Astrocyte of the spinal cord (primary cell): Measurements from ENCODE around the gene PIEZO2.
"Not testable (repeated sequence)": the region's sequence is repeated elsewhere in the genome, so short reads cannot be mapped to it uniquely, and the experiment has no call there.

ENCODE experiments used
- DNase-seq: peaks from one replicate; pipeline ENCODE4 v3.0.0; 2011; ENCODE audit warnings: low read depth, low spot score
- H3K4me3 ChIP-seq: 2 replicates; pipeline ENCODE4 v1.5.1; 2011; ENCODE audit warnings: low read depth, mild to moderate bottlenecking, low read length, moderate library complexity
- in situ Hi-C: cut with HindIII; loops from 2 replicates; pipeline ENCODE4 v1.10.0; 2017; ENCODE audit warnings: low sequenced_read_pairs
- TF ChIP-seq, protein P1 (sequence below): IDR thresholded peaks from 2 replicates; pipeline ENCODE4 v1.5.1; 2012; ENCODE audit warnings: low read depth, mild to moderate bottlenecking, low read length, inconsistent platforms

Gene PIEZO2

GRCh38 chr18:10919851-10920250, 229.5 kb downstream of the PIEZO2 start:
- TF ChIP-seq, protein P1, sequence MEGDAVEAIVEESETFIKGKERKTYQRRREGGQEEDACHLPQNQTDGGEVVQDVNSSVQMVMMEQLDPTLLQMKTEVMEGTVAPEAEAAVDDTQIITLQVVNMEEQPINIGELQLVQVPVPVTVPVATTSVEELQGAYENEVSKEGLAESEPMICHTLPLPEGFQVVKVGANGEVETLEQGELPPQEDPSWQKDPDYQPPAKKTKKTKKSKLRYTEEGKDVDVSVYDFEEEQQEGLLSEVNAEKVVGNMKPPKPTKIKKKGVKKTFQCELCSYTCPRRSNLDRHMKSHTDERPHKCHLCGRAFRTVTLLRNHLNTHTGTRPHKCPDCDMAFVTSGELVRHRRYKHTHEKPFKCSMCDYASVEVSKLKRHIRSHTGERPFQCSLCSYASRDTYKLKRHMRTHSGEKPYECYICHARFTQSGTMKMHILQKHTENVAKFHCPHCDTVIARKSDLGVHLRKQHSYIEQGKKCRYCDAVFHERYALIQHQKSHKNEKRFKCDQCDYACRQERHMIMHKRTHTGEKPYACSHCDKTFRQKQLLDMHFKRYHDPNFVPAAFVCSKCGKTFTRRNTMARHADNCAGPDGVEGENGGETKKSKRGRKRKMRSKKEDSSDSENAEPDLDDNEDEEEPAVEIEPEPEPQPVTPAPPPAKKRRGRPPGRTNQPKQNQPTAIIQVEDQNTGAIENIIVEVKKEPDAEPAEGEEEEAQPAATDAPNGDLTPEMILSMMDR: no peak
- DNase-seq: no peak
- in situ Hi-C loops: no loop called here
- H3K4me3 ChIP-seq: no peak overlapping the region

- DNase-seq: peak; percentile 1
- TF ChIP-seq, protein P1: no peak
- in situ Hi-C loops: no loop called here
- no peak overlapping the region for H3K4me3 ChIP-seq
Observed at GRCh38 chr18:10916865-10917264, 232.5 kb downstream of the PIEZO2 start.

GRCh38 chr18:10916387-10916786, 233.0 kb downstream of the PIEZO2 start:
- in situ Hi-C loops: no loop called here
- TF ChIP-seq, protein P1: no peak
- DNase-seq: no peak
- H3K4me3 ChIP-seq: no peak overlapping the region

DNA sequence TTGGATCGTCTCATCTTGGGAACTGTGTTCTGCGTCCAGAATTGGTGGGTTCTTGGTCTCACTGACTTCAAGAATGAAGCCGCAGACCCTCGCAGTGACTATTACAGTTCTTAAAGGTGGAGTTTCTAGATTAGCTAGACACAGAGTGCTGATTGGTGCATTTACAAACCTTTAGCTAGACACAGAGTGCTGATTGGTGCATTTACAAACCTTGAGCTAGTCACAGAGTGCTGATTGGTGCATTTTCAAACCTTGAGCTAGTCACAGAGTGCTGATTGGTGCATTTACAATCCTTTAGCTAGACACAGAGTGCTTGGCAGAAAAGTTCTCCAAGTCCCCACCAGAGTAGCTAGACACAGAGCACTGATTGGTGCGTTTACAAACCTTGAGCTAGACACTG, 233.6 kb downstream of the PIEZO2 start:
- DNase-seq, H3K4me3 ChIP-seq, in situ Hi-C loops: not testable (repeated sequence)

- DNase-seq, H3K4me3 ChIP-seq, in situ Hi-C loops: not testable (repeated sequence)
Observed at GRCh38 chr18:10914610-10915009, 234.8 kb downstream of the PIEZO2 start.

DNA sequence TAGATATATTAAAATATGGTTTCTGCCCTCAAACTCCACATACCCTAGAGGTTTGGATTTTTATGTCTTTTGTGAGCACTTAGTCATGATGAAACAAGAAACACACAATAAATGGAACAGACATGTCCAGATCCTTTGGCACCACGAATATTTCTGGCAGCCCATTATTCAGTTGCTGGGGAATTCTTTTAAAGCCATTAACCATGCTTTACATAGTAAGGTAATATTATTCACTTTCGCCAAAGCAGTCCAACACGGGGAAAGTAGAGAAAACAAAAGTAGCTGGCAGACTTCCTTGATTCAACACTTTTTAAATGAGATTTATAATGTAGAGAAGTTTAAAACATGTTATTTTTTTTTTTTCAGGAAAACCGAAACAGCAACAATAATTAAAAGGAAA, 235.4 kb downstream of the PIEZO2 start:
- DNase-seq: peak; percentile 13
- TF ChIP-seq, protein P1: no peak
- in situ Hi-C loops: no loop called here
- H3K4me3 ChIP-seq: no peak overlapping the region

- no peak overlapping the region for H3K4me3 ChIP-seq
- peak; percentile 89 for DNase-seq
- TF ChIP-seq, protein P1: no peak
- in situ Hi-C loops: no loop called here
Observed at GRCh38 chr18:10912790-10913545, 236.4 kb downstream of the PIEZO2 start.

DNA sequence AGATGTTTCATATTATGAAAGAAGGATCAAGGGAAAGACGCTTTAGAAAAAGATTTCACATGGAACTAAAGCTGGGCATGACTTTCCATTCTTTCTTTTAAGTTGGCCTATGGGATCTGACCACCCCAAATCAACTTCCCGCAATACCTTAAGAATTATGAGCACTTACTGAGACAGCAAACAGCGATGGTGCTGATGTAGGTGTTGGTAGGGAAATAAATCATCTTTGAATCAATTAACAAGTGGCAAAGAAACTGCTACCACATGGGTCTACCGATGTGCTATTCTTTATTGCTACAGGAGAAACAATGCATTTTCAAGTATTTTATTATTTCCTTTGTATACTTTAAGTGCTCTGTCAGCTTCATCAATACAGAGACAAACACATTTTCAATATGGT, 239.6 kb downstream of the PIEZO2 start:
- TF ChIP-seq, protein P1: no peak
- no peak for DNase-seq
- no peak overlapping the region for H3K4me3 ChIP-seq
- in situ Hi-C loops: no loop called here
